Lower leg skin (tissue), 3 donors: Measurements from ENCODE around the gene AGO3.

Source experiments
- POLR2A ChIP-seq, 2 donors: fragments of 450-650 bp; IDR thresholded peaks; one replicate each; pipeline ENCODE4 v1.6.1; 2016 to 2017; ENCODE audit warnings: antibody characterized with exemption in 2 of 2, mild to moderate bottlenecking in 1 of 2, moderate library complexity in 1 of 2
- TF ChIP-seq, protein P1 (sequence below), 3 donors: fragments of 450-650 bp; IDR thresholded peaks; one replicate each; pipeline ENCODE4 v1.5.1; 2016; ENCODE audit warnings: antibody characterized with exemption in 3 of 3, mild to moderate bottlenecking in 3 of 3, moderate library complexity in 2 of 3

DNA sequence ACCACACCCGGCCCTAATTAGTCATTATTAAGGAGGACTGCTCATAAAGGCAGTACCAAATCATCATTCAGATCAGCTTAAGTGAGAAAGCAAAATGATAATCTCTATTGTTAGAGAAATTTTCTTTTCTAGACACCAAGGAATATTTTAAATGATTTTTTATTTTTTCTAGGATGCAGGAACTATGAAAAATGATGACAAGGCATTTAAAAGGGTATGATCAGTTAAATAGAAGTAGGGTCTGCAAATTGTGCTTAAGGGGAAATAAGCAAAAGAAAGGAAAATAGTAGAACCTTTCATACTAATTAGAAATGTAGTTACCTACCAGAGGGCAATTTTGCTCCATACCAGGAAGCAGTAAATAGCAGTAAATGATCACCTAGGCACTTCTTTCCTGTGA, 131.4 kb downstream of the AGO3 start:
- TF ChIP-seq, protein P1, sequence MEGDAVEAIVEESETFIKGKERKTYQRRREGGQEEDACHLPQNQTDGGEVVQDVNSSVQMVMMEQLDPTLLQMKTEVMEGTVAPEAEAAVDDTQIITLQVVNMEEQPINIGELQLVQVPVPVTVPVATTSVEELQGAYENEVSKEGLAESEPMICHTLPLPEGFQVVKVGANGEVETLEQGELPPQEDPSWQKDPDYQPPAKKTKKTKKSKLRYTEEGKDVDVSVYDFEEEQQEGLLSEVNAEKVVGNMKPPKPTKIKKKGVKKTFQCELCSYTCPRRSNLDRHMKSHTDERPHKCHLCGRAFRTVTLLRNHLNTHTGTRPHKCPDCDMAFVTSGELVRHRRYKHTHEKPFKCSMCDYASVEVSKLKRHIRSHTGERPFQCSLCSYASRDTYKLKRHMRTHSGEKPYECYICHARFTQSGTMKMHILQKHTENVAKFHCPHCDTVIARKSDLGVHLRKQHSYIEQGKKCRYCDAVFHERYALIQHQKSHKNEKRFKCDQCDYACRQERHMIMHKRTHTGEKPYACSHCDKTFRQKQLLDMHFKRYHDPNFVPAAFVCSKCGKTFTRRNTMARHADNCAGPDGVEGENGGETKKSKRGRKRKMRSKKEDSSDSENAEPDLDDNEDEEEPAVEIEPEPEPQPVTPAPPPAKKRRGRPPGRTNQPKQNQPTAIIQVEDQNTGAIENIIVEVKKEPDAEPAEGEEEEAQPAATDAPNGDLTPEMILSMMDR (IDR thresholded peaks at IDR 0.05): no peak
- TF ChIP-seq POLR2A (IDR thresholded peaks at IDR 0.05): no peak
